Stimulated activated CD8-positive, alpha-beta memory T cell treated with anti-CD3 and anti-CD28 coated beads, Interleukin-15, amount 100 ng/mL, for 48 hours (primary cell): Measurements from ENCODE around the gene GPHA2.

ENCODE experiments used
- DNase-seq, 2 donors: peaks; one replicate each; pipeline ENCODE4 v3.0.0-alpha.2; 2020; ENCODE audit warnings: low read depth in 2 of 2

Gene GPHA2

GRCh38 chr11:64930340-64930739 is 5.4 kb downstream of the GPHA2 start:
- no peak for DNase-seq

DNA sequence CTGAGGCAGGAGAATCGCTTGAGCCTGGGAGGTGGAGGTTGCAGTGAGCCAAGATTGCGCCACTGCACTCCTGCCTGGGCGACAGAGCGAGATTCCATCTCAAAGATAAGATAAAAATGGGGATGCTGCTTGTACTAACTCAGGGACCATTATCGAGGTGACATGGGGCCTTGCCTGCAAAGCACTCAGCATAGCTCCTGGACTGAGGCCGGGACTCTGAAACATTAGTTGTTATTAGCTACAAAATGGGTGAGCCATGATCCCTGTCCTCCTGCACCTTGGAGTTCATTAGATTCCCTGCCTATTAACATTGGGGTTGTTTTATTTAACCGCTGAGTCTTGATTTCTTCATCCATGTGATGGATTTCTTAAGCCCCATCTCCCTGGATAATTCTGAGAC is 6.1 kb downstream of the GPHA2 start:
- DNase-seq, result no peak

DNA sequence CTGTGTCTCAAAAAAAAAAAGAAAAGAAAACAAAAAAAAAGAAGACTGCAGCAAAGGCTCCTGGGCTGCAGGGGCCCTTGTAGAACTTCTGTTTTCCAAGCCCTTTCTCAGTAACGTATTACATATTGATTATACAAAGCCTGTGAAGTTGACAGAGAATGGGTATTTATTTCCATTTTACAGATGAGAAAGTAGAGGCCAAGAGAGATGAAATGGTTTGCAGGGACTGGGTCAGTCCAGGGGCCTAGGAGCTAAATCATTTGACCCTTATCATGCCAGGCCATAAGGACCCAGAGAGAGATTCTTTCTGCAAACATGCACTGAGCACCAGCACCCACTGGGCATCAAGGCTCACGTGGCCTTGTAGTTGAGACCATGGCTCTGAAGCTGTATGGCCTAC is 6.7 kb downstream of the GPHA2 start:
- DNase-seq, result no peak

DNA sequence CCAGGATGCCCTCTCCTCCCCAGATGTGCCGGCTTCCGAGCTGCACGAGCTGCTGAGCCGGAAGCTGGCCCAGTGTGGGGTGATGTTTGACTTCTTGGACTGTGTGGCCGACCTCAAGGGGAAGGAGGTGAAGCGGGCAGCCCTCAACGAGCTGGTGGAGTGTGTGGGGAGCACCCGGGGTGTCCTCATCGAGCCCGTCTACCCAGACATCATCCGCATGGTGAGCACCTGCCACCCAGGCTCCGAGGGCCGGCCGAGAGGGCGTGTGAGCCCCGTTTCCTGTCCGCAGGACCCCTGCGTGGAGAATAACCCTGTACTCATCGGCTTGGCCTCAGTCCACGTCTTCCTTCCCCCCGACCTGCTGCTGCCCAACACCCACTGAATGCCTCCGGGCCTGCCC is 9.0 kb downstream of the GPHA2 start:
- no peak for DNase-seq

- no peak for DNase-seq
These were observed 9.9 kb downstream of the GPHA2 start for GRCh38 chr11:64925536-64926436.

DNA sequence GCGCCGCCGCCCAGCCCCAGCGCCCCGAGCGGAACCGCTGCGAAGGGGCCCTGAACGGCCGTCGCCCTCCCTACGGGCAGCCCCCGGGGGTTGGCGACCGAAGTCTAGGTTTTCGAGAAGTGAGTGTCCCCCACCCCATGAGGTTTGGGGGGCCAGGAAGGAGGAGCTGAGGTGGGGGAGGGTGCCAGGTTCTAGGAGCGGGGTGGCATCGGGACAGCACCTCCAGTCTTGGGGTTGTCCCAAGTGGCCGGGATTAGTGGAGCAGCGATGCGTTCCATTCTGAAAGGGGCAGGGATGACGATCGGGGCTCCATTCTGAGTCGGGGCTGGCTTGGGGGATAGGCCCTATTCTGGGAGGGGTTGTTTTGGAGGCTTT is 10.8 kb downstream of the GPHA2 start:
- DNase-seq, result no peak

DNA sequence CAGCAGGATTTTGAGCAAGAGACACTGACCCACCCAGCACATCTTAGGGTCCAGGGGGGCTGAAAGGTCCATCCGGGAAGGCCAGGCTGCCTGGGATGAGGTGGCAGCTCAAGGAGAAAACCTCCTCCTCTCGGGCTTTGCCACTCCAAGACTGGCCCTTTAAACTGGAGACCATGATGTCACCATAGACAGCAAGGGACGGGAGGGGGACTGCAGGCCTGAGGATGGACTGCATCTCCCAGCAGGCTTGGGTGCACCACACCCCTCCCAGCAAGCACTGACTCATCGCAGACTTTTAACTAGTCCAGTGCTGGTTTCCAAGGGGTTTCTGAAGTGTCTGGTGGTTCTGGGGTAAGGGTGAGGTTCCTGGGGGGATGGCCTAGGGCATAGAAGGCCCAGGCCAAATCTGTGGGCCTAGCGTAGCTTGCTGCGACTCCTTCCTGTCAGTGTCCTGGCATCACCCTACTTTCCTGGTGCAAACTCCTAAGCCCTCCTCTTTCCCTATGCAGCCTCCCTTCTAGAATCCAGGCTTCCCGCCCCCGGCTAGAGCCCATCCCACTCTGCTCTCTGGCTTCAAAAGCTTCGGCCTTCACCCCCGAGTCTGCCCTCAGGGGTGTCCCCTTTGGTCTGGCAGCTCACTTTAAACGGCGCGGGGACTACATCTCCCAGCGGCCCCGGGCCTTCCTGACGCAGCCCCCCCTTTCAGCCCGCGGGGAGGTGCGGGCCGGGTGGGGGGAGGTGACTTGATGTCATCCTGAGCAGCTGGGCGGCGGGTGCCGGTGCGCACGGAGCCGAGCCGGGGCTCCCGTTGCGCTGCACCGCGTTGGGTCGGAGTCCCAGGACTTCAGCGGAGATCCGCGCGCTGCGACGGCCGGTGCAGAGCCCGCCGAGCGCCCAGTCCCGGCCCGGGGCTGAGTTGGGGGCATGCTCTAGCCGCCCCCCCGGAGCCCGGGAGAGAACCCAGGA is 11.5 kb downstream of the GPHA2 start, which contains the start of gene PPP2R5B:
TSS of gene PPP2R5B (plus strand) at position 746 of the 966 bp plus-strand sequence. CDS start 1,046 bp downstream, outside the sequence.
- DNase-seq, result peak; percentile 78 to 81

GRCh38 chr11:64923151-64923661 is 12.5 kb downstream of the GPHA2 start:
- no peak for DNase-seq

GRCh38 chr11:64921384-64921783 is 14.3 kb downstream of the GPHA2 start:
- DNase-seq, result no peak

DNA sequence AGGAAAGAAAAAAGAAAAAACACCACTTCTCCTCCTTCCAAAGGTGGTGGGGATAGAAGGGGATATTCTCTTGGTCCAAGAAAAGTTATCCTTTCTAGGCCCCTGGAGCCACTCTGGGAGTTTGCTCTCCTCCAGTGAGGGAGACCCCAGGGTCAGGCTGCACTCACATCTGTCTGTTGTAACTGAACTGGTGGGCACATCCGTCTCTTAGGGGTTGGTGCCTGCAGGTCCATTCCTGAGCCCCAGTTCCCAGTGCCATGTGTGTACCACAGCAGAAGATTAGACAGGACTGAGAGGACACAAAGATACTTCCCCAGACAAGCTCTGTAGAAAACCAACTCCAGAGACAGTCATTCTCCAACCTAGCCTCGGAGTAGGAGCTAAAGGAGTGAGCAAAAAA is 15.6 kb downstream of the GPHA2 start:
- DNase-seq, result no peak

- no peak for DNase-seq
These were observed 16.1 kb downstream of the GPHA2 start for GRCh38 chr11:64919627-64920026.

GRCh38 chr11:64918017-64918416 is 17.7 kb downstream of the GPHA2 start:
- no peak for DNase-seq

- no peak for DNase-seq
These were observed 18.1 kb downstream of the GPHA2 start for GRCh38 chr11:64917663-64917995.

GRCh38 chr11:64916775-64917662 is 18.7 kb downstream of the GPHA2 start, which contains the start of gene ATG2A:
Gene ATG2A, minus strand, starts transcription at chr11:64917209. Its CDS starts 74 bp downstream, at chr11:64917135.
- DNase-seq, result peak; percentile 98

- DNase-seq, result no peak
These were observed 19.5 kb downstream of the GPHA2 start for GRCh38 chr11:64916040-64916774.

GRCh38 chr11:64915376-64915887 is 20.3 kb downstream of the GPHA2 start:
- DNase-seq, result no peak

DNA sequence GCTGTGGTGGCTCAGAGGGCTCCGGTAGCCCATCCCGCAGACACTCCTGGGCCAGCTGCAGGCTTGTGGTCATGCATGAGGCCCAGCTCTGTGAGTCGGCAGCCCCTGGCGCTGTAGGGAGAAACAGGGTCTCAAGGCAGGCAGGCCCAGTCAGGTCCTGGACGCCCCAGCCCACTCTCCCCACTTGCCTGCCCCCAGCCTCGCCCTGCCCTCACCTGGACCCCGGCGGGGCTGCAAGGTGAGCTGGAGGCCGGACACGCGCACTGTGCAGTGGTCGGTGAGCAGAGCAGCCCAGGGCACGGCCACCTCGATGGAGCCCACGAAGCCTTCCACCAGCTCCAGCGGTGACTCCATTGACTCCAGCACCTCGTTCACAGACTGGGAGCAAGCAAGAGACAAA is 21.6 kb downstream of the GPHA2 start:
- no peak for DNase-seq

DNA sequence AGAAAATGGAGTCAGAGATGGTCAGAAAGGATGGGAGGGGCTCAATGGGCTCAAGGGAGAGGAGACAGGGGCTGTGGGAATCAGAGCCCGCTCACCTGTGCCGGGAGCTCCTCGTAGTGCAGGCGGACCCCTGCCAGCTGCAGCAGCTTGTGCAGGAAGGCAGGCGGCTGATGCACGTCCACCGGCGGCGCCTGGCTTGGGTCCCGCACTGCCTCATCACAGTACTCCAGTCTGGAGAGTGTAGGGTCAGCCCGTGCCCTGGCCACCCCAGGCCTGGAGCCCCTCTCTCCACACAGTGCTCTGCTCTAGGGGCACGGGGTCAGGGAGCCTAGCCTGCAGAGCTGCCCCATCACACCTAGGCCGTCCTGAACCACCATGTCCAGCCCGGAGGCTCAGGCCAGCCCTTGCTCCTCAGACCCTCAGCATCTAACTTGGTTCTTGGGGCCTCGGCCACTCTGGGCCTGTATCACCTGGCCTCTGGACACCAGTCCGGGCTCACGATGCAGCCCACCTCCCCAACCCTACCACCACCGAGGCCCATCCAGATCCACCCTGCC is 22.4 kb downstream of the GPHA2 start:
- no peak for DNase-seq

- no peak for DNase-seq
These were observed 24.0 kb downstream of the GPHA2 start for GRCh38 chr11:64911689-64912088.

- no peak for DNase-seq
These were observed 24.6 kb downstream of the GPHA2 start for GRCh38 chr11:64911142-64911541.
